Stimulated activated naive CD8-positive, alpha-beta T cell treated with anti-CD3 and anti-CD28 coated beads, Interleukin-15, Interleukin-2, amounts not matched to agents 100 U/mL and 50 U/mL, for 24 hours (primary cell): Measurements from ENCODE around the gene ERC2.
"Not testable (repeated sequence)": the region's sequence is repeated elsewhere in the genome, so short reads cannot be mapped to it uniquely, and the experiment has no call there.

Experiments
- ATAC-seq: fragments of 150-1000 bp; cut with Tn5 transposase; one replicate; pipeline ENCODE4 v1.10.0; 2021
- DNase-seq: peaks from one replicate; pipeline ENCODE4 v3.0.0; 2021

ERC2 gene

DNA sequence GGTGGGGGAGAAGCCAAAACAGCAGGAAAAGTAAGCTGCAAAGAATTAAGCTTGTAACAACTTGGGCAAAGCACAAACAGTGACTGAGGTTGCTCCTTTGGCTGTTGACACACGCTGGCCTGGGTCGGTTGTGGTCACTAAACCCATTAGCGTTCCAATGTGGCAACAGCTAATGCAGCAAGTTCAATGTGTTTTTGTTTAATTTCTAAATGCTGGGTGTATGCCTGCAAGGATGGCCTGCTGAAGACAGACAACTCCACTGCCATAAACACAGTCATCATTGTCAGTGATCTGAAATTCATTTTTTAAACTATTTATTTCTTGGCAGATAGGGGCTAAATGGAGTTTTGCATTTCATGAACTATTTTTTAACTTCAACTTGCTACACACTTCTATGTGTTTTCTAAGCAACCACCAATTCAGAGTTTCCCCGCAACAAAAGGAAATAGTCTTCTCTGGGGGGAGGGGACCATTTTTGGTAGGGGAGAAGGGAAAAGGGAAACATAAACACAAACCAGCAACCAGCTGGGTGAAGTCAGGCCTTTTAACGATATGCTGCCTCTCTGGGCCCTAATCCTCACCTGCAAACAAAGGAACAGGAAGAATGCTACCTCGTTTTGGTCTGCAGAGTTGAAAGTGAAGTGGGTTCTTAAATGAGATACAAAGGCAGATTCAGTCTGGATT is 946.4 kb downstream of the ERC2 start:
- no peak for ATAC-seq
- DNase-seq: no peak

DNA sequence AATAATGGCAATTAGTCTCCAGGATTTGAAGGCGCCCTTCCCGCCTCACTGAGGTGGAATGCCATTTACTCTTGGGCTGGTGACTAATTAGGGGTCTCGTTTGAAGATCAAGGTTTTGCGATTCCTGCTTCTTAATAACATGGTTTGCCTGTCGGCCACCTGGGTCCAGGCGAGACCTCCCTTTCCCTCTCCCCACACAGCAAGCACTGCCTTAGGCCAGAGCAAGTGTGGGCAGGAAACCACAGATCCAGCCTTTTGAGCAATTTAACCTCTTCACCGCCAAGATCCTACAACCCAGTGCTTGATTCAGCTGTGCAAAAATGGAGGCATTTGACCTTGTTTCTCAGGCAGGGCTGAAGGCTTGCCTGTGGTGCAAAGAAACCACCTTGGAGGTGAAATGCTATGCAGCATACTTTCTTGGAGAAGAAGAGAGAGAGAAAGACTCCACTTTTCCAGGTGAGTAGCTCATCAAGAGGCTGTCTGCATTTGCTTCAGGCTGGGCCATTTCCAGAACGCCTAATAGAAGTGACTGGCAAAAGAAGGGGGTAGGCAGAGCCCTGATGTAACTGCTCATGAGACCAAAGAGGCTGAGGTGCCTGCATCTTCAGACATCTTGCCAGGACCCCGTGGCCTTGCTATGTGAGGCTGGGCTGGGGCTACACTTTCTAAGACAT is 947.1 kb downstream of the ERC2 start:
- DNase-seq: no peak

DNA sequence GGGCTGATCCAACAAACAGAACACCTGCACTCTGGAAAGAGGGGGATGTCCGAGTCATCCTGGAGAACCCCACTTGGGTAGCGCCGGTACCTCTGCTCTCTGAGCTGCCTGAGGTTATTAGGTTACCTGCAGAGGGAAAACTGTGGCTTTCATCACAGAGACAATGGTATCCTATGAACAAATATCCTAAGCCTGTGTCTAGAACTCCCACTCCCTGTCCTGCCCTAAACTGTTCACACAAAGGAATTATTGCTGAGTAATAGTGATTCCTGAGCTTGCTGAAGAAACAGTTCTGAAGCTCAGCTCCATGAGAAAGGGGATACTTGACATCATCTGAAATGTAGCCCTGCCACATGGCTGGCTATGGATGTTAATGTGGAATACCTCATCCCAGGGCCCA is 949.2 kb downstream of the ERC2 start:
- no peak for DNase-seq
- no peak for ATAC-seq

More for the DNA sequence above, 947.1 kb downstream of the ERC2 start:
- no peak for ATAC-seq

- DNase-seq (no peak), ATAC-seq (no peak)
These were observed 949.8 kb downstream of the ERC2 start for GRCh38 chr3:55518451-55518850.

DNA sequence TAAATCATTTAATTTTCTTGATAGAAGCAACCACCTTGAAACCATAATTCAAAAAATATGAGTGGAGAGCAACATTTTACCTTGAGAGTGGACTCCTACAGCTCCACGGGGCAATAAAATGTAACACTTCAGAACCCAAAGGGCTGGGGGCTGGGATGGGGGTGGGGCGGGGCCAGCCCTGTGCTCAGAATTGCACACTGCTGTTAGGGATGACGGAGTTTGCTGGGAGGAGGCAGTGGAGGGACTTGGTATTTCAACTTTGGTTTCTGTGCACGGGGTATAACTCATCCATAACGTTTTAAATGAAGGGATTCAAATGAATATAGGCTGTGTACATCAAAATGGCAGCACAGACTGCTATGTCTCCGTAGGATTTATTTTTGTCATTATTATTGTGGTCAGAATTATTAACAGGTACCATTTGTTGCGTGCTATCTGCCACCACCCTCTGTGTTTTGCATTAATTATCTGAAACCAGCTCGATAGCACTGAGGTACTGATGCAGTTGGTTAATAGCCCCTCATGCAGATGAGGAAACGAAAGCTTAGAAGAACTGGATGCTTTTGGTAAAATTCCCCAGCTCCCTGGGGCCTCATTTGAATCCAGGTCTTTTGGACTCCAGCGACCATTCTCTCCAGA is 951.8 kb downstream of the ERC2 start:
- DNase-seq: no peak
- no peak for ATAC-seq

GRCh38 chr3:55515550-55516246 is 952.6 kb downstream of the ERC2 start:
- ATAC-seq: no peak
- no peak for DNase-seq

- DNase-seq: no peak
- ATAC-seq: no peak
These were observed 953.3 kb downstream of the ERC2 start for GRCh38 chr3:55514962-55515361.

- DNase-seq (no peak), ATAC-seq (no peak)
These were observed 955.5 kb downstream of the ERC2 start for GRCh38 chr3:55512571-55513343.

- ATAC-seq (no peak), DNase-seq (no peak)
These were observed 956.2 kb downstream of the ERC2 start for GRCh38 chr3:55511895-55512570.

GRCh38 chr3:55508335-55508734 is 959.9 kb downstream of the ERC2 start:
- DNase-seq (no peak), ATAC-seq (no peak)

GRCh38 chr3:55507808-55508207 is 960.5 kb downstream of the ERC2 start:
- no peak for DNase-seq
- ATAC-seq: no peak

DNA sequence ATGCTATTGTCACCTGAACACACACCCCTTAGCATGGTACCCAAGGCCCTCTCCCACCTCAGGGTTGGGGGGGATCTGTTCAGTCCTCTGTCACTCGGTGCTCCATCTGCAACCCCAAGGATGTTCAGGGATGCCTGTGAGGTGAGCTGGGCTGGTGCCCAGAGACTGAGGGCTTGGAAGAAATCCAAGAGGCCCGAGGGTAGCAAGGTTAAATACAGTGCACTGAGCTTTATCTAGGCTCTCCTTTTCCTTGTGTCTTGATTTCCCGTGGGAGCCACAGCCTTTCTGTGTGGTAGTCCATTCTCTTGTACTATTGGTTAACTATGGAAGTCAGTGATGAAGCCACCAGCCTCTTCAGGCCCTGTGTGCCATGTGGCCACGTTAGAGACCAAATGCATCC is 962.5 kb downstream of the ERC2 start:
- DNase-seq (no peak), ATAC-seq (no peak)

- DNase-seq, ATAC-seq: not testable (repeated sequence)
These were observed 963.2 kb downstream of the ERC2 start for GRCh38 chr3:55505102-55505501.

GRCh38 chr3:55501905-55502304 is 966.4 kb downstream of the ERC2 start:
- no peak for DNase-seq
- no peak for ATAC-seq

- DNase-seq: no peak
- no peak for ATAC-seq
These were observed 967.5 kb downstream of the ERC2 start for GRCh38 chr3:55500555-55501330.

- no peak for DNase-seq
- ATAC-seq: no peak
These were observed 969.7 kb downstream of the ERC2 start for GRCh38 chr3:55498520-55498919.

DNA sequence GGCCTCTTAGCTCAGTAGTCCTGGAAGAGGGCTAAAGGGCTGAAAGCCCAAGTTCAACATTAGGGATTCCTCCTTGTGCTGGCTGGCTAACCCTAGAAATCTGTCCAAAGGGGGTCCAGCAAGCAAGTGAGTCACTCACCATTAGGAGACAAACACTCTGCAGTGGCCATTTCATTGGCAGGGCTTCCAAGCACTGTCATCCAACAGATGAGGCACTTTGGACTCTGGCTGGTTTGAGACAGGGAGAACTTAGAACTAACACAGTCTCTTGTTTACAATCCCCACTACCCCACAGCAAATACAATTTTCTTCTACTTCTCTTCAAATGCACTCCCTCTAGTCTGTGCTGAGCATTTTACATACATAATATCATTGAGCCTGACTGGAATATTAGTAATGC is 971.0 kb downstream of the ERC2 start:
- no peak for ATAC-seq
- no peak for DNase-seq

DNA sequence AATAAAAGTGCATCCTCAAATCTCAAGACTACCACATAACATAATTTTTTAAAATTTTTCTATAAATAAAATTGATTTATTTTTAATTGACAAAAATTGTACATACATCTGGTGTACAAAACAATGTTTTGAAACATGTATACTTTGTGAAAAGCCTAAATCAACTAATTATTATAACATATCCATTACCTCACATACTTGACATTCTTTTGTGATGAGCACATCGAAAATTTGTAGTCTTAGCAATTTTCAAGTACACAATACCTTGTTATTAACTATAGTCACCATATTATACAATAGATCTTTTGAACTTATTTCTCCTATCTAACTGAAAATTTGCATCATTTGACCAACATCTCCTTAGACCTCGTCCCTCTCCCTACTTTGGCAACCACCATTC is 973.3 kb downstream of the ERC2 start:
- ATAC-seq: no peak
- DNase-seq: no peak

DNA sequence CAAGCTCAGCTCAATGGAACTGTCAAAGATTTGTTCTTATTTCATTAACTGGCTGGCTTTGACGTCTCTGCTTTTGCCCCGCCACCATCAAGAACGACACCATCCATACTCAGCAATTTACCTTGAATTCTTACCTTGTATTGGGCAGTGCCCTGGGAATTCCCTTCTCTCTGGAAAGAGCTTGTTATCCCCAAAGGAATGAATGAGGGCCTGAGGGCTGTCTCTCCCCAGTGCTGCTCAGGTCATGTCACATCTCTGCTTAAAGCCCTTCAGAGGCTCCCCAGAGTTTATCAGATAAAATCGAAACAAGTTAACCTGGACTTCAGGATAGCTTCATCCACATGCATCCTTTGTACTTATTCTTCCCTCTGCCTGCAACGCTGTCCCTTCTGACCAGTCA is 975.3 kb downstream of the ERC2 start:
- DNase-seq: no peak
- no peak for ATAC-seq

GRCh38 chr3:55491296-55491816 is 976.9 kb downstream of the ERC2 start:
- no peak for ATAC-seq
- no peak for DNase-seq
